Stimulated activated CD4-positive, alpha-beta T cell treated with anti-CD3 and anti-CD28 coated beads, Interleukin-15, amount 100 ng/mL, for 48 hours (primary cell): Measurements from ENCODE around the gene LSM12.

Experiments
- DNase-seq, 2 donors: peaks; one replicate each; pipeline ENCODE4 v3.0.0-alpha.2; 2020; ENCODE audit warnings: low read depth in 2 of 2

LSM12 gene

DNA sequence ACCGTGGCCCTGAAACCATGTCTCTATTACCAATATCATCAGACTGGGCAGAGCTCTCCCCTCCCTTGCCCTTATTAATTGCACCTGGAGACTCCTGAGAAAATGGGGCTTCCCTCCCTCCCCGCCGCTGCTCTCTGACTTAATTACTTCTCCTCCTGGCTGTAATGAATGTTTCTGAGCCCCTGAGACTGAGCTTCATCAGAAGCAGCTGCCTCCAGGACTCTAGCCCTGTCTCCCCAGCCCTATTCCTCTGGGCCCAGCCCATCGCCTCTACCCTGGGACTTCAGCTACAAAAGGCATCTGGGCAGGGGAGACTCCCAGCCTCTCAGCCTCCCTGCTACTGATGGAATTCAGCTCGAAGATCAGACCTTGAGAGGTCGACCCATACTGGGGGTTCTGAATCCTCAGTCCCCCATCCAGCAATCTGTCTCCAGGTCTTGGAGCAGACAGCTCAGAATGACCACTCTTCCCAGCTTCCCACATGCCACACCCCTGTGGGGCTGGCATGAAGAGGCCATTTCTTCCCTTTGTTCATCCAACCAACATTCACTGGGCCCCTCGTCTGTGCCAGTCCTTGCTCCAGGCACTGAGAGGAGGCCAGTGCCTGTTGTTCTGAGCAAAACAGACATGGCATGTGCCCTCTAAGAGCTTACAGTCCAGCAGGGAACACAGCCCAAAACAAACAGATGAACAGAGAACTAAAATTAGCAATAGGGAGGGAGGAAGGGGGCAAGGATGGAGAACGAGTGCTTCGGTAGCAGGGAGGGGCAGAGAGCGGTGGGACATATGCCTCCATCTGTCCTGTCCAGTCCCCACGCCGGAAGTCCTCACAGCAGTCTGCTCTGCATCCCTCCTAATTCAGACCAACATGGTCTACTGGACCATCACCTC is 79.1 kb downstream of the LSM12 start:
- no peak for DNase-seq

DNA sequence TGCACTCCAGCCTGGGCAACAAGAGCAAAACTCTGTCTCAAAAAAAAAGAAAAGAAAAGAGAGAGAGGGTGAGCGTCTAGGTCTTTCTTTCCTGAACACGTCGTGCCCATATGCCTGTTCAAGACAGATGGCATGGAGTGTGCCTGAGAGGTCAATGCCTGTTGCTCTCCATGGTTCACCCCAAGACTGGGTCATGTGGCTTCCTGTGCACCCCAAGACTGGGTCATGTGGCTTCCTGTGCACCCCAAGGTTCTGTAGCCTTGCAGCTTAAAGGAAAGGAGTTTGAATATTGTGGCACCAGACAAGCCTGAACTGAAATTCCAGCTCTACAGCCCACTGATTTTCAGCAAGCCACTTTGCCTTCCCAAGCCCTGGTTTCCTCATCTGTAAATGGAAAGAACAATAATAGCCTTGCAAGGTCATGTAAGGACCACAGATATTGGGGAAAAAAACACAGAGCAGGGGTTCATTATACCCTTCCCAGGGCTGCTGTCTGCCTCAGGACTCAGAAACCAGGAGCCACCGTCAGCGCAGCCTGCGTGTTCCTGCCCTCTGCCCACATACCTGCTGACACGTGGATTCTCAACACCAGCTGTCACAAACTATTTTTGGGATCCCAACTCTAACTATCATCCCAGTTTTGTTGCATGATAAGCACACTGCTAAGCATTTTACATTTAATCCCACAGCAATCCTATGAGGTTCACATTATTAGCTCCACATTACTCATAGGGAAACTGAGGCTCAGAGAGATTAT is 80.1 kb downstream of the LSM12 start:
- DNase-seq, result no peak

DNA sequence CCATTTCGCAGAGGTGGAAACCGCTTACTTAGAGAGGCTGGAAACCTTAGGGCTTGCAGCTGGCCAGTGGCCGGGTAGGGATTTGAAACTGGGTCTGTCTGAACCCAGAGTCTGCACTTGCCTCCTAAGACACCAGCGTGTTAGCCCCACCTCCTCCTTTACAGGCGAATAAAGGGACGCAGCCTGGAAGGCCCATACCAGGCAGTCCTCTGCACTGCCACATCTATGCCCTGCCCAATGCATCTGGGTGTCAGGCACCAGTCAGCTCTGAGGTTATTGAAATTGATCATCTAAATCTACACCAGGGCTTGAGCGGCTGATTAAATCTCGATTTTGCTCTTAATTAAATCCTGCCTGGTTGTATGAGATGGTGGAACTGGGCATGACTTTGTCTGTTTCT is 82.0 kb downstream of the LSM12 start:
- DNase-seq, result no peak
